ENCODE results near the gene ACE.

The ACE gene

DNA sequence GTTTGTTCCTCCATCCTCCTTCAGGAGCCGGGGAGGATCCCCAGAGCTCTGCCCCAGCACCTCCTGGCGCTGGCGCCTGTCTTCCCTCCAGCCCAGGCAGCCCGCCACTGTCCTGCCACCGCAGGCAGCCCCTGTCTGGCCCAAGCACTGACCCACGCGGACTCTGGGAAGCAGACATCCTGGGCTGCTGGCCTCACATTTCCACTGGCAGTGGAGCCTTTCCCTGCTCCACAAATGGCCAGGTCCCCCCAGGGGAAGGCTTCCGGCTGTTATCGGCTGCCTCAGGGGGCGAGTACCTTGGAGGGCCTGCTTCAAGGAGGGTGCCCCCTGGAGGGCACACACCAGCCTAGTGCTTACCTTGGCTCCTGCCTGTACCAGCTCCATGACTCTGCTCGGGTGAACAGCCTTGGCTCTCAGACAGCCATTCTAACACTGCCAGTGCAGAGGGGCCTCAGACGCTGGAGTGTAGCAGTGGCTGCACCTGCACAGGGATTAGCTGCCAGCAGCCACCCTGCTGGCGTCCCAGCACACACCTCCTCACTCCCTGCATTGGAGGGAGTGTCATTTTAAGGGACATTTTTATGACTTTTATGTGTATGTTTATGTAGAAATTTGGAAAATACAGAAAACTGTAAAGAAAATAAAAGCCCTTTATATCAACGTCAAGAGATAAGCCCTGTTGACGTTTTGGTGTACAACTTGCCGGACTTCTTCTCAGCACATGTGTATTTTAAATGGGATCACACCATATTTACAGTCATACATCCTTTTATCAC lies 21.0 kb downstream of the ACE start:
- Histone ChIP-seq H3K27ac (ENCODE audit: low read depth, low read length) (no peak overlapping the region), H3K9ac (ENCODE audit: low read depth in 1 of 2, low read length in 2 of 2) (no peak overlapping the region), H3K4me1 (ENCODE audit: control insufficient read depth in 1 of 2, insufficient read depth in 2 of 2, low read length in 2 of 2) (peaks cover 0 to 4% of the 10 kb centered on the region in 2 donors), H3K4me3 (ENCODE audit: low read depth in 1 of 2, low read length in 2 of 2) (no peak overlapping the region), H3K27me3 (ENCODE audit: control insufficient read depth in 1 of 2, insufficient read depth in 2 of 2, low read length in 2 of 2) (peaks cover 0 to 4% of the 10 kb centered on the region in 2 donors), H3K9me3 (ENCODE audit: control insufficient read depth in 1 of 2, low read length in 2 of 2) (no peaks in the 10 kb centered on the region), H3K36me3 (ENCODE audit: control insufficient read depth in 1 of 2, insufficient read depth in 2 of 2, low read length in 2 of 2) (peaks cover 10 to 20% of the 10 kb centered on the region in 2 donors)

DNA sequence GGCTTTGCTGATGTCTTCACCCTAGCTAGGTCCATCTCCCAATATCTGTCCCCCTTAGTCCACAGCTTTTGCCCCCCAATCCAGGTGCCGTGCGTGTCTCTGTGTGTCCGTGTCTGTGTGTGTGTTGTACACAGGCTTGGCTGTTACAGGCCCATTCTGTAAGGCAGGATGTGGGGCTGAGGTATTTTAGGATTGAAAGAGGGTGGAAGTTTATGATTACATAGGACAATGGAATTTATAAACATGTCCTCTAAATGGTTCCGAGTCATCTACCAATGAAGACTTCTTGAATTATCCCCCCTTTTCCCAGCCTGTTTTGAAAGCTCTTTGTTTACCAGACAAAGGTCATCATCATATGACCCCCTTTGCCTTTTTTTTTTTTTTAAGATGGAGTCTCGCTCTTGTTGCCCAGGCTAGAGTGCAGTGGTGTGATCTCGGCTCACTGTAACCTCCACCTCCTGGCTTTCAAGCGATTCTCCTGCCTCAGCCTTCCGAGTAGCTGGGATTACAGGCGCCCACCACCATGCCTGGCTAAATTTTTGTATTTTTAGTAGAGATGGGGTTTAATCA lies 21.9 kb downstream of the ACE start:
- H3K4me1 ChIP-seq (ENCODE audit: control insufficient read depth in 1 of 2, insufficient read depth in 2 of 2, low read length in 2 of 2): peaks cover 0 to 4% of the 10 kb centered on the region in 2 donors
- no peak overlapping the region for H3K4me3 ChIP-seq (ENCODE audit: low read depth in 1 of 2, low read length in 2 of 2)
- H3K36me3 ChIP-seq (ENCODE audit: control insufficient read depth in 1 of 2, insufficient read depth in 2 of 2, low read length in 2 of 2): peaks cover 9 to 12% of the 10 kb centered on the region in 2 donors
- H3K9me3 ChIP-seq (ENCODE audit: control insufficient read depth in 1 of 2, low read length in 2 of 2): no peaks in the 10 kb centered on the region
- H3K9ac ChIP-seq (ENCODE audit: low read depth in 1 of 2, low read length in 2 of 2): no peak overlapping the region
- peaks cover 0 to 4% of the 10 kb centered on the region in 2 donors for H3K27me3 ChIP-seq (ENCODE audit: control insufficient read depth in 1 of 2, insufficient read depth in 2 of 2, low read length in 2 of 2)
- H3K27ac ChIP-seq (ENCODE audit: low read depth, low read length): no peak overlapping the region

DNA sequence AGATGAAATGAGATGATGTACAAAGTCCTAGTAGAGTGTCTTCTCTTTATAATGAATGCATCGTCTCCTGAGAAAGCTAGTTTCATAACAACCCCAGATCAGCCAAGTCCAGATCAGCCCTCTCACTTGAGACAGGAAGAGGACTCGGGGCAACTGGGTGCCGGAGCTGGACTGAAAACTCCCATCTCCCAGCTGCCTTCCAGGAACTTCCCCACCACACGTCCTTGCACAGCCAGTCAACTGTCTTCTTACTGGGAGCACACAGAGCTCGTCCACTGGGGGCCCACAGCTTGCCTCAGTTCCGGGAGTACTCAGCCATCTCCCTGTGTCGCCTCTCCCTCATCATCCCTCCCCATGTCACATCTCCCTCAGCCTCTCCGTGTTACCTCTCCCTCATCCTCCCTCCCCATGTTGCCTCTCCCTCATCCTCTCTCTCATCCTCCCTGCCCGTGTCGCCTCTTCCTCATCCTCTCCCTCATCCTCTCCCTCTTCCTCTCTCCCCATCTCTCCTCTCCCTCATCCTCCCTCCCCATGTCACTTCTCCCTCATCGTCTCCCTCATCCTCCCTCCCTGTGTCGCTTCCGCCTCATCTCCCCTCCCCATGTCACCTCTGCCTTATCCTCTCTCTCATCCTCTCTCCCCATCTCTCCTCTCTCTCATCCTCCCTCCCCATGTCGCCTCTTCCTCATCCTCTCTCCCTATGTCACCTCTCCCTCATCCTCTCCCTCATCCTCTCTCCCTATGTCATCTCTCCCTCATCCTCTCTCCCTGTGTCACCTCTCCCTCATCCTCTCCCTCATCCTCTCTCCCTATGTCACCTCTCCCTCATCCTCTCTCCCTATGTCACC lies 23.9 kb downstream of the ACE start:
- H3K4me3 ChIP-seq (ENCODE audit: low read depth in 1 of 2, low read length in 2 of 2): no peak overlapping the region

DNA sequence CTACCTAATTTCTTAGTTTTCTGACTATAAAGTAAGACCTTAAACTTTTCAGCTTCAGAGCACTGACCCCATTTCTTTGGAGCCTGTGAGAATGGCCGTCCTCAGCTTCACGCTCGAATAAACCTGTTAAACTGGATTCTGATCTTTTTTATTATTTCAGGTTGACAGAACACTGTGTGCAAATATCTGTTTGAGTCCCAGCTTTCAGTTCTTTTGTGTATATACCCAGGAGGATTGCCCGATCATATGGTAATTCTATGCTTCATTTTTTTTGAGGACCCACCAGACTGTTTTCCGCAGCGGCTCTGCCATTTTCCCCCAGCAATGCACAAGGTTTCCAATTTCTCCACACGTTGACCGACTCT lies 26.5 kb downstream of the ACE start:
- Histone ChIP-seq H3K4me3 (ENCODE audit: low read depth in 1 of 2, low read length in 2 of 2) (no peak overlapping the region), H3K9me3 (ENCODE audit: control insufficient read depth in 1 of 2, low read length in 2 of 2) (no peaks in the 10 kb centered on the region), H3K36me3 (ENCODE audit: control insufficient read depth in 1 of 2, insufficient read depth in 2 of 2, low read length in 2 of 2) (no peaks in the 10 kb centered on the region), H3K27ac (ENCODE audit: low read depth, low read length) (no peak overlapping the region), H3K9ac (ENCODE audit: low read depth in 1 of 2, low read length in 2 of 2) (no peak overlapping the region), H3K4me1 (ENCODE audit: control insufficient read depth in 1 of 2, insufficient read depth in 2 of 2, low read length in 2 of 2) (no peaks in the 10 kb centered on the region), H3K27me3 (ENCODE audit: control insufficient read depth in 1 of 2, insufficient read depth in 2 of 2, low read length in 2 of 2) (peaks cover 0 to 4% of the 10 kb centered on the region in 2 donors)

More for the DNA sequence above, 23.9 kb downstream of the ACE start:
- Histone ChIP-seq H3K27me3 (ENCODE audit: control insufficient read depth in 1 of 2, insufficient read depth in 2 of 2, low read length in 2 of 2) (peaks cover 0 to 4% of the 10 kb centered on the region in 2 donors), H3K9ac (ENCODE audit: low read depth in 1 of 2, low read length in 2 of 2) (no peak overlapping the region), H3K36me3 (ENCODE audit: control insufficient read depth in 1 of 2, insufficient read depth in 2 of 2, low read length in 2 of 2) (no peaks in the 10 kb centered on the region), H3K9me3 (ENCODE audit: control insufficient read depth in 1 of 2, low read length in 2 of 2) (no peaks in the 10 kb centered on the region), H3K27ac (ENCODE audit: low read depth, low read length) (no peak overlapping the region), H3K4me1 (ENCODE audit: control insufficient read depth in 1 of 2, insufficient read depth in 2 of 2, low read length in 2 of 2) (peaks cover 0 to 4% of the 10 kb centered on the region in 2 donors)

DNA sequence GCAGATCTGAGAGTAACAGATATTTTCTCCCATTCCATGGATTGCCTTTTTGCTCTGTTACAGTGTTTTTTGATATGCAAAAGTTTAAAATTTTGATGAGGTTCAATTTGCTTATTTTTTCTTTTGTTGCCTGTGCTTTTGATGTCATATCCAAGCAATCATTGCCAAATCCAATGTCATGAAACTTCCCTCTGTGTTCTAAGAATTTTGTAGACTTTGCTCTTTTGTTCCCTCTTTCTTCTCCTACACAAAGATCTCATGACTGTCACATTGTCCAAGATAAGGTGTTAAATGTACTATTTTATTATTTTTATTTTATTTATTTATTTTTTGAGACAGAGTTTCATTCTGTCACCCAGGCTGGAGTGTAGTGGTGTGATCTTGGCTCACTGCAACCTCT lies 27.4 kb downstream of the ACE start:
- Histone ChIP-seq H3K27ac (ENCODE audit: low read depth, low read length) (no peak overlapping the region), H3K27me3 (ENCODE audit: control insufficient read depth in 1 of 2, insufficient read depth in 2 of 2, low read length in 2 of 2) (peaks cover 0 to 4% of the 10 kb centered on the region in 2 donors)

DNA sequence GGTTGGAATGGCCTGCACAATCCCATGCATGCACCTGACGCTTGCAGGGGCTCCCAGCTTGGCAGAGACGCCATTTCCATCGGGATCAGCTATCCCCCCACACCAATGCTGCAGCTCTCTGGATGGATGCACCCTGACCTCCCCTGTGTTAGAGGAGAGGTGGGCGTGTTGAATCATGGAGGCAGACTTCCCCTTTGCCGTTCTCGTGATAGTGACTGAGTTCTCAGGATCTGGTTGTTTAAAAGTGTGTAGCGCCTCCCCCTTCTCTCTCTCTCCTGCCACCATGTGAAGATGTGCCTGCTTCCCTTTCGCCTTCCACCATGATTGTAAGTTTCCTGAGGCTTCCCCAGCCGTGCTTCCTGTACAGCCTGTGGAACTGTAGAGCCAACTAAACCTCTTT lies 28.5 kb downstream of the ACE start:
- Histone ChIP-seq H3K9ac (ENCODE audit: low read depth in 1 of 2, low read length in 2 of 2) (no peak overlapping the region), H3K36me3 (ENCODE audit: control insufficient read depth in 1 of 2, insufficient read depth in 2 of 2, low read length in 2 of 2) (no peaks in the 10 kb centered on the region), H3K27ac (ENCODE audit: low read depth, low read length) (no peak overlapping the region), H3K27me3 (ENCODE audit: control insufficient read depth in 1 of 2, insufficient read depth in 2 of 2, low read length in 2 of 2) (peaks cover 0 to 4% of the 10 kb centered on the region in 2 donors), H3K4me1 (ENCODE audit: control insufficient read depth in 1 of 2, insufficient read depth in 2 of 2, low read length in 2 of 2) (no peaks in the 10 kb centered on the region), H3K9me3 (ENCODE audit: control insufficient read depth in 1 of 2, low read length in 2 of 2) (no peaks in the 10 kb centered on the region), H3K4me3 (ENCODE audit: low read depth in 1 of 2, low read length in 2 of 2) (no peak overlapping the region)

More for the DNA sequence above, 27.4 kb downstream of the ACE start:
- H3K9me3 ChIP-seq (ENCODE audit: control insufficient read depth in 1 of 2, low read length in 2 of 2): no peaks in the 10 kb centered on the region
- no peak overlapping the region for H3K9ac ChIP-seq (ENCODE audit: low read depth in 1 of 2, low read length in 2 of 2)
- no peaks in the 10 kb centered on the region for H3K36me3 ChIP-seq (ENCODE audit: control insufficient read depth in 1 of 2, insufficient read depth in 2 of 2, low read length in 2 of 2)
- no peak overlapping the region for H3K4me3 ChIP-seq (ENCODE audit: low read depth in 1 of 2, low read length in 2 of 2)
- H3K4me1 ChIP-seq (ENCODE audit: control insufficient read depth in 1 of 2, insufficient read depth in 2 of 2, low read length in 2 of 2): no peaks in the 10 kb centered on the region

DNA sequence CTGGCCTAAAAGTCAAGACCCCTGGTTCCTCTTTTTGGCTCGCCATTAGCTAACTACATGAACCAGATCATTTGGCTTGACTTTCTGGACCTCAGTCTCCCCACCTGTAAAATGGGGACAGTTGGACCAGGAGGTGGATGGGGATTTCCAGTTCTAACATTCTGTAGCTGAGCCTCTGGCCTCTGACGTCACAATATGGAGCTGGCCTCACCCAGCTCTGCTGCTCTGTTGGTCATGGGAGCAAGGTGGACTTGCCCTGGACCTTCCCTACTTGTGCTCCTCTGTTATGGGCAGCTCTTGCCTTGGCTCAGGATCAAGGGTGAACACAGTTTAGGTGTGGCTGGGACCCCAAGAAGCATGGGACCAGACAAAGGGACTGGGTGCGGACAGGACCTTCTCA lies 29.8 kb downstream of the ACE start:
- H3K27me3 ChIP-seq (ENCODE audit: control insufficient read depth in 1 of 2, insufficient read depth in 2 of 2, low read length in 2 of 2): no peaks in the 10 kb centered on the region
- H3K9me3 ChIP-seq (ENCODE audit: control insufficient read depth in 1 of 2, low read length in 2 of 2): no peaks in the 10 kb centered on the region
- H3K36me3 ChIP-seq (ENCODE audit: control insufficient read depth in 1 of 2, insufficient read depth in 2 of 2, low read length in 2 of 2): no peaks in the 10 kb centered on the region
- no peaks in the 10 kb centered on the region for H3K4me1 ChIP-seq (ENCODE audit: control insufficient read depth in 1 of 2, insufficient read depth in 2 of 2, low read length in 2 of 2)
- H3K4me3 ChIP-seq (ENCODE audit: low read depth in 1 of 2, low read length in 2 of 2): no peak overlapping the region
- H3K9ac ChIP-seq (ENCODE audit: low read depth in 1 of 2, low read length in 2 of 2): no peak overlapping the region
- no peak overlapping the region for H3K27ac ChIP-seq (ENCODE audit: low read depth, low read length)

DNA sequence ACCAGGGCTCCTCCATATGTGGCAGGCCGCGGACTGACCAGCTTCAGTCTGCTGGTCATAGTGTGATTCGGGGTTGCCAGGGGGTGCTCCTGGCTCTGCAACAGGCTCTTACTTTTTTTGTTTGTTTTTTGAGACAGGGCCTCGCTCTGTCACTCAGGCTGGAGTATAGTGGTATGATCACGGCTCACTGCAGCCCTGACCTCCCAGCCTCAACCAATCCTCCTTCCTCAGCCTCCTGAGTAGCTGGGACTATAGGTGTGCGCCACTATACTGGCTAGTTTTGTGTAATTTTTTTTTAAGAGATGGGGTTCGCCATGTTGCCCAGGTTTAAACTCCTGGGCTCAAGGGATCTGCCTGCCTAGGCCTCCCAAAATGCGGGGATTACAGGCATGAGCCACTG lies 34.5 kb downstream of the ACE start:
- H3K9me3 ChIP-seq (ENCODE audit: control insufficient read depth in 1 of 2, low read length in 2 of 2): no peaks in the 10 kb centered on the region
- no peak overlapping the region for H3K4me3 ChIP-seq (ENCODE audit: low read depth in 1 of 2, low read length in 2 of 2)
- H3K4me1 ChIP-seq (ENCODE audit: control insufficient read depth in 1 of 2, insufficient read depth in 2 of 2, low read length in 2 of 2): peaks cover 0 to 9% of the 10 kb centered on the region in 2 donors
- no peaks in the 10 kb centered on the region for H3K27me3 ChIP-seq (ENCODE audit: control insufficient read depth in 1 of 2, insufficient read depth in 2 of 2, low read length in 2 of 2)
- H3K9ac ChIP-seq (ENCODE audit: low read depth in 1 of 2, low read length in 2 of 2): no peak overlapping the region
- no peak overlapping the region for H3K27ac ChIP-seq (ENCODE audit: low read depth, low read length)
- H3K36me3 ChIP-seq (ENCODE audit: control insufficient read depth in 1 of 2, insufficient read depth in 2 of 2, low read length in 2 of 2): no peaks in the 10 kb centered on the region

DNA sequence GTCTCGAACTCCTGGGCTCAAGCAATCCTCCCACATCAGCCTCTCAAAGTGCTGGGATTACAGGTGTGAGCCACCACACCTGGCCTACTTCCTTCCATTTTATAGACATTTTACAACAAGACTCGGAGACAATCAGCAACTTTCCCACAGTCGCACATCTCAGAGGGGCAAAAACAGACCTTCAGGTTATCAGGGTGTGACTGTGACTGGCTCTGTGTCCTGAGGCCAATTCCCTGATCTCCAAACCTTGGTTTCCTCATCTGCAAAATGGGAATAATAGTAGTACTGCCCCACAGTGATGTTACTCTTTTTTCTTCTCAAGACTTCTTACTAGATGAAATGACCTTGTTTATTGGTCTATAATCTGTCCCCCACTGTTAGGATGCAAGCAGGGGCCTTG lies 35.5 kb downstream of the ACE start:
- Histone ChIP-seq H3K27ac (ENCODE audit: low read depth, low read length) (no peak overlapping the region), H3K9me3 (ENCODE audit: control insufficient read depth in 1 of 2, low read length in 2 of 2) (no peaks in the 10 kb centered on the region), H3K9ac (ENCODE audit: low read depth in 1 of 2, low read length in 2 of 2) (no peak overlapping the region), H3K4me3 (ENCODE audit: low read depth in 1 of 2, low read length in 2 of 2) (no peak overlapping the region), H3K36me3 (ENCODE audit: control insufficient read depth in 1 of 2, insufficient read depth in 2 of 2, low read length in 2 of 2) (no peaks in the 10 kb centered on the region), H3K27me3 (ENCODE audit: control insufficient read depth in 1 of 2, insufficient read depth in 2 of 2, low read length in 2 of 2) (no peaks in the 10 kb centered on the region), H3K4me1 (ENCODE audit: control insufficient read depth in 1 of 2, insufficient read depth in 2 of 2, low read length in 2 of 2) (peaks cover 0 to 9% of the 10 kb centered on the region in 2 donors)

Data from duodenal mucosa (tissue), 2 donors.